Natural killer cell (primary cell): Measurements from ENCODE around the gene MIA2. TPM values are rescaled to one million over a fixed set of nuclear protein-coding genes. Genes with fewer than 3 reads are reported as not detected.
A peak's percentile ranks its signal among the peaks of the same experiment; 100 is the strongest.

Experiments
- ATAC-seq, 3 donors: fragments of 150-1000 bp in 2 of 3; fragments of 200-7000 bp in 1 of 3; cut with Tn5 transposase; 1 replicate in 1 of 3; 2 replicates in 2 of 3; pipeline ENCODE4 v1.10.0; 2021; ENCODE audit warnings: mild to moderate bottlenecking in 2 of 3, moderate library complexity in 2 of 3
- DNase-seq, 2 donors: peaks; one replicate each; pipeline versions ENCODE4 v3.0.0 to v3.0.0-alpha.2; 2013 to 2021; ENCODE audit warnings: mixed read lengths in 1 of 2
- H3K27ac ChIP-seq: one replicate; pipeline ENCODE4 v1.5.1; 2013; ENCODE audit warnings: mild to moderate bottlenecking, low read length
- H3K27me3 ChIP-seq: one replicate; pipeline ENCODE4 v1.6.1; 2013; ENCODE audit warnings: low read length; ENCODE audit not compliant: control insufficient read depth, insufficient read depth
- H3K36me3 ChIP-seq: one replicate; pipeline ENCODE4 v1.6.1; 2013; ENCODE audit warnings: low read length; ENCODE audit not compliant: control insufficient read depth, insufficient read depth
- H3K4me1 ChIP-seq: one replicate; pipeline ENCODE4 v1.6.1; 2013; ENCODE audit warnings: low read length; ENCODE audit not compliant: control insufficient read depth, insufficient read depth
- H3K4me3 ChIP-seq: one replicate; pipeline ENCODE4 v1.5.1; 2013; ENCODE audit warnings: low read length
- H3K9me3 ChIP-seq: one replicate; pipeline ENCODE4 v1.6.1; 2013; ENCODE audit warnings: low read length; ENCODE audit not compliant: control insufficient read depth, insufficient read depth
- H3K27ac Mint-ChIP-seq, 2 donors: one replicate each; pipeline ENCODE4 v1.8.0; 2022; ENCODE audit warnings: mild to moderate bottlenecking in 2 of 2, mixed read lengths in 2 of 2, moderate library complexity in 1 of 2
- H3K27me3 Mint-ChIP-seq, 2 donors: one replicate each; pipeline ENCODE4 v1.8.0; 2022; ENCODE audit warnings: low read depth in 2 of 2, mixed read lengths in 2 of 2
- H3K36me3 Mint-ChIP-seq: one replicate; pipeline ENCODE4 v1.8.0; 2022; ENCODE audit warnings: mixed read lengths
- H3K4me1 Mint-ChIP-seq, 2 donors: one replicate each; pipeline ENCODE4 v1.8.0; 2022; ENCODE audit warnings: mixed read lengths in 2 of 2
- H3K4me3 Mint-ChIP-seq: one replicate; pipeline ENCODE4 v1.8.0; 2022; ENCODE audit warnings: mild to moderate bottlenecking, moderate library complexity, mixed read lengths
- H3K9me3 Mint-ChIP-seq, 2 donors: one replicate each; pipeline ENCODE4 v1.8.0; 2022; ENCODE audit warnings: mixed read lengths in 2 of 2
- WGBS: methylation state at CpG from one replicate; pipeline ENCODE4 v1.1.7; 2013; ENCODE audit warnings: missing lambda C conversion rate; ENCODE audit not compliant: insufficient coverage; 5-methylcytosine and 5-hydroxymethylcytosine counted together
- intact Hi-C: fragments of 100-400 bp; cut with micrococcal nuclease; formaldehyde crosslinking; loops from one replicate; pipeline ENCODE4 v1.14.2; 2022
- total RNA-seq, 4 donors: library from RNA; stranded (reverse); fragments of 120-200 nt in 1 of 4; gene quantifications; one replicate each; pipeline versions ENCODE4 v1.2.3 to v1.2.4, GENCODE V29; 2013 to 2022
- TF ChIP-seq, protein P1 (sequence below): fragments of 200-600 bp; IDR thresholded peaks from one replicate; pipeline ENCODE4 v1.8.0; 2022; ENCODE audit warnings: antibody characterized with exemption

Gene MIA2
- total RNA-seq, 3 donors from 2014 or later (not counting 1 experiment from before 2014, with no cell fraction given): 44.7 to 45.7 (median 45.4) TPM

DNA sequence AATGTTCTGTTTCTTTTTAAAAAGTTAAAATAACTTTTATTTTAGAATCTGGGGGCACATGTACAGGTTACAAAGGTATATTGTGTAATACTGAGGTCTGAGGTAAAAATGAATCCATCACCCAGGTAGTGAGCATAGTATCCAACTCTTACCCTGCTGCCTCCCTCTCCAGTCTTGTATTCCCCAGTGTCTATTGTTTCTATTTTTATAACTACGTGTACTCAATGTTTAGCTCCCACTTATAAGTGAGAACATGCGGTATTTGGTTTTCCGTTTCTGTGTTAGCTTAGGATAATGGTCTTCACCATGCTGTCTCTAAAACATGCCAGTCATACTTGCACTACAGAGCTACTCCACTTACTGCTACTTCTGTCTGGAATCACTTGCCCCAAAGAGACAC lies 190.1 kb downstream of the MIA2 start:
- DNase-seq: no peak
- no peak overlapping the region for H3K27ac ChIP-seq
- WGBS: 100% methylated on average over 3 of the region's 3 CpGs
- no peaks in the 10 kb centered on the region for H3K36me3 ChIP-seq
- no peaks in the 10 kb centered on the region for H3K27me3 ChIP-seq
- peak overlapping the region in 1 of 2 donors; percentile 12 for H3K27ac Mint-ChIP-seq
- H3K36me3 Mint-ChIP-seq: no peaks in the 10 kb centered on the region
- intact Hi-C loops: no loop called here
- H3K4me1 ChIP-seq: peaks cover 6% of the 10 kb centered on the region
- H3K9me3 Mint-ChIP-seq: no peaks in the 10 kb centered on the region
- TF ChIP-seq, protein P1, sequence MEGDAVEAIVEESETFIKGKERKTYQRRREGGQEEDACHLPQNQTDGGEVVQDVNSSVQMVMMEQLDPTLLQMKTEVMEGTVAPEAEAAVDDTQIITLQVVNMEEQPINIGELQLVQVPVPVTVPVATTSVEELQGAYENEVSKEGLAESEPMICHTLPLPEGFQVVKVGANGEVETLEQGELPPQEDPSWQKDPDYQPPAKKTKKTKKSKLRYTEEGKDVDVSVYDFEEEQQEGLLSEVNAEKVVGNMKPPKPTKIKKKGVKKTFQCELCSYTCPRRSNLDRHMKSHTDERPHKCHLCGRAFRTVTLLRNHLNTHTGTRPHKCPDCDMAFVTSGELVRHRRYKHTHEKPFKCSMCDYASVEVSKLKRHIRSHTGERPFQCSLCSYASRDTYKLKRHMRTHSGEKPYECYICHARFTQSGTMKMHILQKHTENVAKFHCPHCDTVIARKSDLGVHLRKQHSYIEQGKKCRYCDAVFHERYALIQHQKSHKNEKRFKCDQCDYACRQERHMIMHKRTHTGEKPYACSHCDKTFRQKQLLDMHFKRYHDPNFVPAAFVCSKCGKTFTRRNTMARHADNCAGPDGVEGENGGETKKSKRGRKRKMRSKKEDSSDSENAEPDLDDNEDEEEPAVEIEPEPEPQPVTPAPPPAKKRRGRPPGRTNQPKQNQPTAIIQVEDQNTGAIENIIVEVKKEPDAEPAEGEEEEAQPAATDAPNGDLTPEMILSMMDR: no peak
- no peak for ATAC-seq
- H3K4me3 Mint-ChIP-seq: no peak overlapping the region
- H3K27me3 Mint-ChIP-seq: no peaks in the 10 kb centered on the region
- H3K9me3 ChIP-seq: no peaks in the 10 kb centered on the region
- H3K4me3 ChIP-seq: no peak overlapping the region
- H3K4me1 Mint-ChIP-seq: peaks cover 69 to 70% of the 10 kb centered on the region in 2 donors

DNA sequence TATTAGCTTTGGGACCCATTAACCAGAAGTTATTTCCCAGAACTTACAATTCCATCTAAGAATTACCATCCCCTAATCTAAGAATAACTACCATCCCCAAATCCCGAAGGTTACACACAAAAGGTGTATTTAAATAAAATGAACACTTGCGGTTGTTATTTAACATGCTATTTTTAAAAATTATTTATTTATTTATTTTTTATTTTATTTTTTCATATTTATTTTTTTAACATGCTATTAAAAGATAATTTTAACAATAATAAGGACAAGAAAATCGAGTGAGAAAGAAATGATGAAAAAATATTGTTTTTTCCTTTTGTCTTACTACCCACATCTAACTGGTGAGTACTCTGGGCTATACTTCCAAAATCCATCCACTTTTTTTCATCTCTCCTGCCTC lies 192.2 kb downstream of the MIA2 start:
- Mint-ChIP-seq H3K27ac (peak overlapping the region in 1 of 2 donors; percentile 28), H3K4me3 (no peak overlapping the region), H3K36me3 (no peaks in the 10 kb centered on the region), H3K4me1 (peaks cover 73% of the 10 kb centered on the region in 2 donors), H3K9me3 (no peaks in the 10 kb centered on the region), H3K27me3 (no peaks in the 10 kb centered on the region)
- DNase-seq (no peak), ATAC-seq (no peak)
- peaks cover 17% of the 10 kb centered on the region for H3K4me1 ChIP-seq
- TF ChIP-seq, protein P1: no peak
- no peak overlapping the region for H3K4me3 ChIP-seq
- no peaks in the 10 kb centered on the region for H3K9me3 ChIP-seq
- intact Hi-C loops: no loop called here
- H3K27me3 ChIP-seq: no peaks in the 10 kb centered on the region
- no peak overlapping the region for H3K27ac ChIP-seq
- WGBS: no CpG with 5 or more reads among the region's 3 CpGs
- H3K36me3 ChIP-seq: no peaks in the 10 kb centered on the region

DNA sequence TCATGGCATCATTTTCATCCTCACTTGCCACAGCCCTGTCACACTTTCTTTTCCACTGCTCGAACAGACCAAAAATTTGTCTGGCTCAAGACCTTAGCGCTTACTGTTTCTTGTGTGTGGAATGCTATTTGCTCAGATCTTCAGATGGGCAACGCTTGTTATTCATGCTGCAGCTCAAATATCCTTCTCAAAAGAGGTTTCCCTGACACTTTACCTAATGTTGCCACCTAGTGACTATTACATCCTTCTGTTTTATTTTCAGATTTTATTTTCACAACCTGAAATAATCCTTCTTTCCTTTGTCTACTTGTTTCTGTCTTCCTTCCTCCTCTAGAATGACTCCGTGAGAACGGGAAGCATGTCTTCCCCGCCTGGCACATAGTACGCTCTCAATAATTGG lies 192.9 kb downstream of the MIA2 start:
- H3K4me1 Mint-ChIP-seq: peaks cover 70% of the 10 kb centered on the region in 2 donors
- TF ChIP-seq, protein P1: no peak
- no peaks in the 10 kb centered on the region for H3K27me3 ChIP-seq
- peaks cover 21% of the 10 kb centered on the region for H3K4me1 ChIP-seq
- no peaks in the 10 kb centered on the region for H3K36me3 ChIP-seq
- H3K4me3 Mint-ChIP-seq: peak overlapping the region; percentile 2
- ATAC-seq: no peak
- intact Hi-C loops: no loop called here
- no peaks in the 10 kb centered on the region for H3K36me3 Mint-ChIP-seq
- no peaks in the 10 kb centered on the region for H3K9me3 ChIP-seq
- no peaks in the 10 kb centered on the region for H3K9me3 Mint-ChIP-seq
- H3K4me3 ChIP-seq: no peak overlapping the region
- peak in 1 of 2 donors; percentile 45 for DNase-seq
- WGBS: 46% methylated on average over 6 of the region's 7 CpGs
- H3K27me3 Mint-ChIP-seq: no peaks in the 10 kb centered on the region
- peak overlapping the region; percentile 28 to 35 for H3K27ac Mint-ChIP-seq
- no peak overlapping the region for H3K27ac ChIP-seq

DNA sequence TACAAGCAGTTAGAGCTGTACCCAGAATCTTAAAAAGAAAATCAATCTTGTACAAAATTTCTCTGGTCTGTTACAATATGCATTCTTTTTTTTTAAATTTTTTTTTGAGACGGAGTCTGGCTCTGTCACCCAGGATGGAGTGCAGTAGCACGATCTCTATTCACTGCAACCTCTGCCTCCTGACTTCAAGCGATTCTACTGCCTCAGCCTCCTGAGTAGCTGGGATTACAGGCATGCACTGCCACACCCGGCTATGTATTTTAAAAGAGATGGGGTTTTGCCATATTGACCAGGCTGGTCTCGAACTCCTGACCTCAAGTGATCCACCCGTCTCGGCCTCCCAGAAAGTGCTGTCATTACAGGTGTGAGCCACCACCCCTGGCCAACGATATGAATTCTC lies 194.4 kb downstream of the MIA2 start:
- no peak for ATAC-seq
- TF ChIP-seq, protein P1: no peak
- H3K9me3 ChIP-seq: no peaks in the 10 kb centered on the region
- H3K4me1 Mint-ChIP-seq: peaks cover 63 to 71% of the 10 kb centered on the region in 2 donors
- H3K27ac Mint-ChIP-seq: peak overlapping the region in 1 of 2 donors; percentile 12
- H3K36me3 Mint-ChIP-seq: no peaks in the 10 kb centered on the region
- 92% methylated on average over 8 of the region's 8 CpGs for WGBS
- no peak overlapping the region for H3K27ac ChIP-seq
- intact Hi-C loops: no loop called here
- no peak overlapping the region for H3K4me3 ChIP-seq
- no peaks in the 10 kb centered on the region for H3K27me3 ChIP-seq
- H3K4me1 ChIP-seq: peaks cover 21% of the 10 kb centered on the region
- DNase-seq: no peak
- H3K27me3 Mint-ChIP-seq: no peaks in the 10 kb centered on the region
- no peaks in the 10 kb centered on the region for H3K9me3 Mint-ChIP-seq
- no peaks in the 10 kb centered on the region for H3K36me3 ChIP-seq
- H3K4me3 Mint-ChIP-seq: peak overlapping the region; percentile 63
